ENCODE data around the gene MT1B. TPM values are rescaled to one million over a fixed set of nuclear protein-coding genes. Genes with fewer than 3 reads are reported as not detected.

The MT1B gene
- total and polyA plus RNA-seq, 11 donors, result not detected

- DNase-seq (no peak), ATAC-seq (peak in 1 of 4 donors; percentile 41)
- H3K36me3 ChIP-seq, result no peaks in the 10 kb centered on the region
- H3K9me3 ChIP-seq, result no peaks in the 10 kb centered on the region
- H3K4me1 ChIP-seq, result peaks cover 0 to 36% (median 11%) of the 10 kb centered on the region in 12 donors
- H3K27me3 ChIP-seq, result peaks cover 0 to 50% (median 19%) of the 10 kb centered on the region in 9 donors
- H3K4me3 ChIP-seq, result peak overlapping the region; percentile 28 to 75 (median 58)
- peak overlapping the region; percentile 25 to 81 (median 72) for H3K27ac ChIP-seq
- TF ChIP-seq, protein P1, sequence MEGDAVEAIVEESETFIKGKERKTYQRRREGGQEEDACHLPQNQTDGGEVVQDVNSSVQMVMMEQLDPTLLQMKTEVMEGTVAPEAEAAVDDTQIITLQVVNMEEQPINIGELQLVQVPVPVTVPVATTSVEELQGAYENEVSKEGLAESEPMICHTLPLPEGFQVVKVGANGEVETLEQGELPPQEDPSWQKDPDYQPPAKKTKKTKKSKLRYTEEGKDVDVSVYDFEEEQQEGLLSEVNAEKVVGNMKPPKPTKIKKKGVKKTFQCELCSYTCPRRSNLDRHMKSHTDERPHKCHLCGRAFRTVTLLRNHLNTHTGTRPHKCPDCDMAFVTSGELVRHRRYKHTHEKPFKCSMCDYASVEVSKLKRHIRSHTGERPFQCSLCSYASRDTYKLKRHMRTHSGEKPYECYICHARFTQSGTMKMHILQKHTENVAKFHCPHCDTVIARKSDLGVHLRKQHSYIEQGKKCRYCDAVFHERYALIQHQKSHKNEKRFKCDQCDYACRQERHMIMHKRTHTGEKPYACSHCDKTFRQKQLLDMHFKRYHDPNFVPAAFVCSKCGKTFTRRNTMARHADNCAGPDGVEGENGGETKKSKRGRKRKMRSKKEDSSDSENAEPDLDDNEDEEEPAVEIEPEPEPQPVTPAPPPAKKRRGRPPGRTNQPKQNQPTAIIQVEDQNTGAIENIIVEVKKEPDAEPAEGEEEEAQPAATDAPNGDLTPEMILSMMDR (IDR thresholded peaks at IDR 0.05), result no peak
- TF ChIP-seq POLR2A (IDR thresholded peaks at IDR 0.05), result no peak
- intact Hi-C loops (cut with DNase I), result loop anchor here in 2 of 10 donors (1.0 to 2.0 kb wide), 2 partner anchors 25 to 51 kb away; partner anchors contain the start of gene MT1X (in 1 of the 2)
- WGBS, 4 donors, result 23 to 30% (median 25%) methylated on average over 14 of the region's 14 CpGs
These were observed 19.9 kb upstream of the MT1B start for GRCh38 chr16:56631832-56632155.

DNA sequence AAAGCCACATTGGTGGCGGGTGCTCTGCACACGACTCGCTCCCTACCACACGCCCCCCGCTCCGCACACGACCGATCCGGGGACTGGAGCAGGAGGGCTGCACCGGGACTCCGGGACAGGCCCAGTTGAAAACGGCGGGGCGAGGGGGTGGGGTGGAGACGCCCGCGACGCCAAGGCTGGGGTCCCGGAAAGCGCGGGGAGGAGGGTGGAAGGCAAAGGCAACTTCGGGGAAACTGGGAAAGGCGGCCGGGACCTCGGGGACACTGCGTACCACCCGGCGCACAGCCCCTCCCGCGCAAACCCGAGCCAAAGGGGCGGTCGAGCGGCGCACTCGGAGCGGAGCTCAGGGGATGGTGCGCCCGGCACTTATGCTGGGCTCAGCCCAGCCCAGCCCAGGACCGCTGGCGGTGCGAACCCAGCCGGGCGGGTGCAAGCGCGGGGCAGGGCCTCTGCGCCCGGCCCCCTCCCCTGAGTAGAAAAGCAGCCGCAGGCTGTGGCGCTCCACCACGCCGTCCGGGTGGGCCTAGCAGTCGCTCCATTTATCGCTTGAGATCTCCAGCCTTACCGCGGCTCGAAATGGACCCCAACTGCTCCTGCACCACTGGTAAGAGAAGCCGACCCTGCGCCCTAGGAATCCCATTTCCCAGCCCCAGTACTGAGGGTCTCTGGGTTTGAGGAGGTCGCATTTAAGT, 19.4 kb upstream of the MT1B start, which contains the start of gene MT1M:
TSS of gene MT1M (plus strand) at position 504 of the 692 bp plus-strand sequence. CDS start at position 577, 73 bp downstream.
- intact Hi-C loops (cut with DNase I), result loop anchor here in 2 of 10 donors (1.0 to 2.0 kb wide), 2 partner anchors 26 to 50 kb away; partner anchors contain the start of gene MT1X (in 1 of the 2)
- Histone ChIP-seq H3K27ac (peak within 1 kb of the TSS; percentile 25 to 81 (median 72)), H3K4me3 (peak within 1 kb of the TSS; percentile 28 to 75 (median 58)), H3K36me3 (no peaks in the 10 kb centered on the region), H3K4me1 (peaks cover 0 to 31% (median 8%) of the 10 kb centered on the region in 12 donors), H3K27me3 (peaks cover 0 to 55% (median 19%) of the 10 kb centered on the region in 9 donors), H3K9me3 (no peaks in the 10 kb centered on the region)
- DNase-seq, result peak; percentile 44 to 79 (median 72)
- WGBS, 4 donors, result 1% methylated on average over 36 to 61 of the region's 61 CpGs
- TF ChIP-seq, protein P1 (IDR thresholded peaks at IDR 0.05), result no peak
- TF ChIP-seq POLR2A (IDR thresholded peaks at IDR 0.05), result peak in 1 of 2 donors; percentile 51
- peak; percentile 68 to 85 (median 79) for ATAC-seq

- Histone ChIP-seq H3K36me3 (no peaks in the 10 kb centered on the region), H3K9me3 (no peaks in the 10 kb centered on the region), H3K27ac (peak overlapping the region in 11 of 12 donors; percentile 25 to 81 (median 75)), H3K27me3 (peaks cover 0 to 59% (median 19%) of the 10 kb centered on the region in 9 donors), H3K4me3 (peak overlapping the region; percentile 28 to 75 (median 58)), H3K4me1 (peaks cover 0 to 31% (median 9%) of the 10 kb centered on the region in 12 donors)
- DNase-seq (no peak), ATAC-seq (no peak)
- TF ChIP-seq, protein P1 (IDR thresholded peaks at IDR 0.05), result no peak
- no peak for TF ChIP-seq POLR2A (IDR thresholded peaks at IDR 0.05)
- intact Hi-C loops (cut with DNase I), result loop anchor here in 2 of 10 donors (1.0 to 2.0 kb wide), 2 partner anchors 26 to 49 kb away; partner anchors contain the start of gene MT1X (in 1 of the 2)
- WGBS, 4 donors, result 39 to 75% (median 61%) methylated on average over 5 to 6 of the region's 6 CpGs
These were observed 18.8 kb upstream of the MT1B start for GRCh38 chr16:56632848-56633365.

GRCh38 chr16:56633535-56633934, 18.2 kb upstream of the MT1B start:
- no peak for TF ChIP-seq POLR2A (IDR thresholded peaks at IDR 0.05)
- TF ChIP-seq, protein P1 (IDR thresholded peaks at IDR 0.05), result no peak
- Histone ChIP-seq H3K27me3 (peaks cover 0 to 66% (median 22%) of the 10 kb centered on the region in 9 donors), H3K9me3 (no peaks in the 10 kb centered on the region), H3K4me3 (peak overlapping the region in 8 of 12 donors; percentile 46 to 75 (median 60)), H3K4me1 (peaks cover 0 to 37% (median 12%) of the 10 kb centered on the region in 12 donors), H3K36me3 (no peaks in the 10 kb centered on the region), H3K27ac (peak overlapping the region in 1 of 12 donors; percentile 68)
- no peak for ATAC-seq
- intact Hi-C loops (cut with DNase I), result loop anchor here in 1 of 10 donors (2.0 kb wide), 1 partner anchor 27 kb away; no protein-coding TSS in a partner anchor
- WGBS, 4 donors, result 57 to 83% (median 76%) methylated on average over 7 of the region's 7 CpGs
- DNase-seq, result no peak

Measured in heart left ventricle (tissue), 16 donors.